Measurements from ENCODE around the gene MAFF. TPM values are rescaled to one million over a fixed set of nuclear protein-coding genes. Genes with fewer than 3 reads are reported as not detected.

Gene MAFF
- total RNA-seq, 1 experiment from 2014 or later = 26.0 TPM

DNA sequence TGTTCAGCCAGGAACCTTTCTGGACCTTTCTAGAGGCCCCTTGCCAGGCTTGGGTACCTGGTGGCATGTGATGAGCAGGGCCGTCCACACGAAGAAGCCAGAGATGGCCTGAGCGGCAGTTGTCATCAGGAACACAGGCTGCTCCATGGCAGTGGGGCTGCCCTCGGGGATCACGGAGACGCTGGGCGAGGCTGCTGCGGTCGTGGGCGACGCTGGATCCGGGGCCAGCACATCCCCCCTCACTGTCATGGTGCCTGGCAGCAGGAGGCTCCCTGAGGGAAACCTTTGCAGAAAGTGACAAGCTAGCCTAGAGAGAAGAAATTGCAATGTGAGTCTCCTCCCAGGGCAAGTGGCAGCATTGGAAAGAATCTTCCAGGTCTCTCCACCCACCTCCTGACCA is 45.9 kb downstream of the MAFF start:
- Histone ChIP-seq H3K79me2 (ENCODE audit: insufficient read depth, low read length) (peaks cover 22% of the 10 kb centered on the region), H3K4me1 (ENCODE audit: control insufficient read depth in 1 of 2, insufficient read depth in 2 of 2, low read length in 2 of 2) (no peaks in the 10 kb centered on the region), H3K27ac (ENCODE audit: low read depth, low read length) (no peak overlapping the region), H3K36me3 (ENCODE audit: control insufficient read depth in 1 of 2, insufficient read depth in 2 of 2, low read length in 2 of 2) (peaks cover 0 to 3% of the 10 kb centered on the region in 2 experiments; a peak in 2 of 4 replicates), H3K4me2 (ENCODE audit: low read length) (no peak overlapping the region), H3K9ac (ENCODE audit: low read length) (no peak overlapping the region), H3K27me3 (ENCODE audit: insufficient read depth, low read length) (no peaks in the 10 kb centered on the region), H3K9me3 (ENCODE audit: control insufficient read depth in 1 of 2, insufficient read depth in 1 of 2, low read depth in 1 of 2, low read length in 2 of 2) (peaks cover 0 to 6% of the 10 kb centered on the region in 2 experiments; a peak in 1 of 4 replicates), H3K4me3 (replicated peaks in 1 of 2; ENCODE audit: low read depth in 1 of 2, low read length in 2 of 2) (no peak overlapping the region), H4K20me1 (ENCODE audit: insufficient read depth) (no peaks in the 10 kb centered on the region), H3K9me2 (ENCODE audit: insufficient read depth) (no peaks in the 10 kb centered on the region), H2AFZ (ENCODE audit: low read depth, low read length, poor library complexity, severe bottlenecking) (no peak overlapping the region)
- POLR2A ChIA-PET = no interaction called here
- no TSS peak for BruUV-seq (replicated peaks)
- TF ChIP-seq POLR2AphosphoS5 (IDR thresholded peaks at IDR 0.05; ENCODE audit: low read depth, low read length) = no peak
- TF ChIP-seq EZH2 (IDR thresholded peaks at IDR 0.05) = no peak
- no peak for TF ChIP-seq CBX3 (IDR thresholded peaks at IDR 0.05; ENCODE audit: low read depth)
- TF ChIP-seq, protein P1, sequence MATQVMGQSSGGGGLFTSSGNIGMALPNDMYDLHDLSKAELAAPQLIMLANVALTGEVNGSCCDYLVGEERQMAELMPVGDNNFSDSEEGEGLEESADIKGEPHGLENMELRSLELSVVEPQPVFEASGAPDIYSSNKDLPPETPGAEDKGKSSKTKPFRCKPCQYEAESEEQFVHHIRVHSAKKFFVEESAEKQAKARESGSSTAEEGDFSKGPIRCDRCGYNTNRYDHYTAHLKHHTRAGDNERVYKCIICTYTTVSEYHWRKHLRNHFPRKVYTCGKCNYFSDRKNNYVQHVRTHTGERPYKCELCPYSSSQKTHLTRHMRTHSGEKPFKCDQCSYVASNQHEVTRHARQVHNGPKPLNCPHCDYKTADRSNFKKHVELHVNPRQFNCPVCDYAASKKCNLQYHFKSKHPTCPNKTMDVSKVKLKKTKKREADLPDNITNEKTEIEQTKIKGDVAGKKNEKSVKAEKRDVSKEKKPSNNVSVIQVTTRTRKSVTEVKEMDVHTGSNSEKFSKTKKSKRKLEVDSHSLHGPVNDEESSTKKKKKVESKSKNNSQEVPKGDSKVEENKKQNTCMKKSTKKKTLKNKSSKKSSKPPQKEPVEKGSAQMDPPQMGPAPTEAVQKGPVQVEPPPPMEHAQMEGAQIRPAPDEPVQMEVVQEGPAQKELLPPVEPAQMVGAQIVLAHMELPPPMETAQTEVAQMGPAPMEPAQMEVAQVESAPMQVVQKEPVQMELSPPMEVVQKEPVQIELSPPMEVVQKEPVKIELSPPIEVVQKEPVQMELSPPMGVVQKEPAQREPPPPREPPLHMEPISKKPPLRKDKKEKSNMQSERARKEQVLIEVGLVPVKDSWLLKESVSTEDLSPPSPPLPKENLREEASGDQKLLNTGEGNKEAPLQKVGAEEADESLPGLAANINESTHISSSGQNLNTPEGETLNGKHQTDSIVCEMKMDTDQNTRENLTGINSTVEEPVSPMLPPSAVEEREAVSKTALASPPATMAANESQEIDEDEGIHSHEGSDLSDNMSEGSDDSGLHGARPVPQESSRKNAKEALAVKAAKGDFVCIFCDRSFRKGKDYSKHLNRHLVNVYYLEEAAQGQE (IDR thresholded peaks at IDR 0.05; ENCODE audit: low read depth) = no peak
- no peak for TF ChIP-seq POLR2A (IDR thresholded peaks at IDR 0.05; ENCODE audit: borderline replicate concordance, extremely low read depth, insufficient read depth, insufficient read length)
- TF ChIP-seq ZFX (IDR thresholded peaks at IDR 0.05) = no peak
- no peak for TF ChIP-seq EGR1 (IDR thresholded peaks at IDR 0.05; ENCODE audit: low read depth)
- TF ChIP-seq TCF7L2 (IDR thresholded peaks at IDR 0.05; ENCODE audit: borderline replicate concordance, extremely low read depth, insufficient read depth, insufficient read length) = no peak
- TF ChIP-seq, protein P2, sequence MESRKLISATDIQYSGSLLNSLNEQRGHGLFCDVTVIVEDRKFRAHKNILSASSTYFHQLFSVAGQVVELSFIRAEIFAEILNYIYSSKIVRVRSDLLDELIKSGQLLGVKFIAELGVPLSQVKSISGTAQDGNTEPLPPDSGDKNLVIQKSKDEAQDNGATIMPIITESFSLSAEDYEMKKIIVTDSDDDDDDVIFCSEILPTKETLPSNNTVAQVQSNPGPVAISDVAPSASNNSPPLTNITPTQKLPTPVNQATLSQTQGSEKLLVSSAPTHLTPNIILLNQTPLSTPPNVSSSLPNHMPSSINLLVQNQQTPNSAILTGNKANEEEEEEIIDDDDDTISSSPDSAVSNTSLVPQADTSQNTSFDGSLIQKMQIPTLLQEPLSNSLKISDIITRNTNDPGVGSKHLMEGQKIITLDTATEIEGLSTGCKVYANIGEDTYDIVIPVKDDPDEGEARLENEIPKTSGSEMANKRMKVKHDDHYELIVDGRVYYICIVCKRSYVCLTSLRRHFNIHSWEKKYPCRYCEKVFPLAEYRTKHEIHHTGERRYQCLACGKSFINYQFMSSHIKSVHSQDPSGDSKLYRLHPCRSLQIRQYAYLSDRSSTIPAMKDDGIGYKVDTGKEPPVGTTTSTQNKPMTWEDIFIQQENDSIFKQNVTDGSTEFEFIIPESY (IDR thresholded peaks at IDR 0.05; ENCODE audit: extremely low read depth, insufficient replicate concordance, low read length) = no peak
- TF ChIP-seq ZNF274 (IDR thresholded peaks at IDR 0.05; ENCODE audit: low read depth, low read length) = no peak
- no peak for TF ChIP-seq YY1 (IDR thresholded peaks at IDR 0.05; ENCODE audit: extremely low read depth, insufficient replicate concordance, low read depth, low read length)
- TF ChIP-seq EZH2phosphoT487 (IDR thresholded peaks at IDR 0.05; ENCODE audit: borderline replicate concordance) = no peak
- TF ChIP-seq ELF1 (IDR thresholded peaks at IDR 0.05; ENCODE audit: borderline replicate concordance, low read depth) = no peak
- TF ChIP-seq, protein P3, sequence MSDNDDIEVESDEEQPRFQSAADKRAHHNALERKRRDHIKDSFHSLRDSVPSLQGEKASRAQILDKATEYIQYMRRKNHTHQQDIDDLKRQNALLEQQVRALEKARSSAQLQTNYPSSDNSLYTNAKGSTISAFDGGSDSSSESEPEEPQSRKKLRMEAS (IDR thresholded peaks at IDR 0.05) = no peak
- no peak for TF ChIP-seq CEBPB (IDR thresholded peaks at IDR 0.05; ENCODE audit: low read depth)
- TF ChIP-seq SIN3A (IDR thresholded peaks at IDR 0.05; ENCODE audit: low read depth) = no peak
- no peak for TF ChIP-seq RAD21 (IDR thresholded peaks at IDR 0.05; ENCODE audit: low read depth)
- no peak for TF ChIP-seq FOSL1 (IDR thresholded peaks at IDR 0.05; ENCODE audit: low read depth)
- intact Hi-C loops (cut with micrococcal nuclease) = no loop called here
- CTCF ChIA-PET = no interaction called here
- ATAC-seq = no peak
- DNase-seq (ENCODE audit: low read depth, low spot score) = no peak
- RAD21 ChIA-PET (ENCODE audit: low non-redundant PET in 1 of 2, low total read pairs in 2 of 2, uncharacterized antibody in 2 of 2, unreplicated experiment in 2 of 2) = no interaction called here
